AG09319 (cell line): Measurements from ENCODE around the gene BBS1.
"Not testable (repeated sequence)": the region's sequence is repeated elsewhere in the genome, so short reads cannot be mapped to it uniquely, and the experiment has no call there.

Source experiments
- DNase-seq: peaks from one replicate; pipeline ENCODE4 v3.0.0-alpha.2; 2010; ENCODE audit warnings: low read depth; ENCODE audit errors: extremely low read depth
- CTCF ChIP-seq: IDR thresholded peaks from 2 replicates; pipeline ENCODE4 v1.5.1; 2011; ENCODE audit warnings: low read depth, mild to moderate bottlenecking, inconsistent platforms, low read length, moderate library complexity

BBS1 gene

GRCh38 chr11:66541892-66542291 lies 31.5 kb downstream of the BBS1 start:
- TF ChIP-seq CTCF, result no peak
- no peak for DNase-seq

GRCh38 chr11:66542362-66542761 lies 31.9 kb downstream of the BBS1 start:
- TF ChIP-seq CTCF, result no peak
- DNase-seq, result no peak

- peak; percentile 35 for TF ChIP-seq CTCF
- DNase-seq, result no peak
These were observed 33.0 kb downstream of the BBS1 start for GRCh38 chr11:66543263-66544107.

- DNase-seq, result not testable (repeated sequence)
These were observed 34.5 kb downstream of the BBS1 start for GRCh38 chr11:66544952-66545351.

GRCh38 chr11:66545701-66546367 lies 35.4 kb downstream of the BBS1 start, which contains the start of gene ZDHHC24:
Gene ZDHHC24, minus strand, starts transcription at chr11:66546048. Its CDS starts 45 bp downstream, at chr11:66546003.
- peak; percentile 92 for DNase-seq
- TF ChIP-seq CTCF, result no peak; the same call in 1 of the 2 replicates

GRCh38 chr11:66546368-66546965 lies 36.0 kb downstream of the BBS1 start, which contains the start of gene ACTN3:
Gene ACTN3, plus strand, starts transcription at chr11:66546903. Its CDS starts 35 bp downstream, at chr11:66546938.
- no peak for DNase-seq
- no peak for TF ChIP-seq CTCF

- TF ChIP-seq CTCF, result no peak
- DNase-seq, result no peak
These were observed 36.7 kb downstream of the BBS1 start for GRCh38 chr11:66546966-66547661.
